Measurements from ENCODE around the gene FAM163B. TPM values are rescaled to one million over a fixed set of nuclear protein-coding genes. Genes with fewer than 3 reads are reported as not detected.
A peak's percentile ranks its signal among the peaks of the same experiment; 100 is the strongest.

The FAM163B gene
- total and polyA plus RNA-seq, 9 of the 15 experiments (the other 6 are each of a cell fraction or from before 2014, with no cell fraction given) = not detected

DNA sequence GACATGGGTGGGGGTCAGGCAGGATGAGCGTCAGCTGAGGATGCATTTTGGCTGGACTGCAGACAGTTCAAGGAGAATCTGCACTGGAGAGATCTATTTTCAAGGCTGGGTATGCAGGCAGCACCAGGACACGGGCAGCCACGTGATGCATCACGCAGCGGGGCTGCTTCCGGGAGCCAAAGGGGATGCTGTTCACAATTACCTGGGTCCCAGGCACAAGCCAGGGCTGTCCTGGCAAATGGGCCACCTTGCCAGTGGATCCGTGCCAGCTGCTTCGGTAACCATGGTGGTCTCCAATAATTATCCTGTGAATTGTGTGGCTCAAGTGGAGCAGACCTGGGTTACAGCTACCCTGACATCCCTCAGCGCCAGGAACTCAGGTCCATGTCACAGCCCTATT, 44.4 kb upstream of the FAM163B start:
- Histone ChIP-seq H3K27ac (ENCODE audit: extremely low read depth, low read depth, low read length) (no peak overlapping the region), H3K36me3 (ENCODE audit: control insufficient read depth, insufficient read depth, low read length) (no peaks in the 10 kb centered on the region), H2AFZ (ENCODE audit: low read depth, low read length) (no peak overlapping the region), H3K4me3 (no peak overlapping the region), H3K9me1 (ENCODE audit: control insufficient read depth, insufficient read depth, low read length) (no peaks in the 10 kb centered on the region), H3K27me3 (ENCODE audit: control insufficient read depth in 2 of 2, insufficient read depth in 2 of 2, low read length in 2 of 2) (peaks cover 21 to 81% of the 10 kb centered on the region in 2 experiments; a peak in 4 of 5 replicates), H4K20me1 (replicated peaks; ENCODE audit: control insufficient read depth, insufficient read depth, low read length) (peaks cover 16% of the 10 kb centered on the region), H3K9me3 (replicated peaks; ENCODE audit: control insufficient read depth, insufficient read depth, low read depth, low read length) (no peaks in the 10 kb centered on the region), H3K4me2 (ENCODE audit: insufficient read depth, low read length) (no peak overlapping the region), H3K4me1 (replicated peaks in 1 of 2; ENCODE audit: control insufficient read depth in 2 of 2, insufficient read depth in 2 of 2, low read length in 2 of 2) (peaks cover 0 to 9% of the 10 kb centered on the region in 2 experiments; a peak in 2 of 5 replicates), H3K79me2 (ENCODE audit: control insufficient read depth, insufficient read depth, low read length) (no peaks in the 10 kb centered on the region), H3K9ac (ENCODE audit: insufficient read depth in 1 of 2, low read depth in 2 of 2, low read length in 2 of 2) (no peak overlapping the region)
- TF ChIP-seq MCM2 (IDR thresholded peaks at IDR 0.05; ENCODE audit: low read depth) = no peak
- no peak for TF ChIP-seq MTA2 (IDR thresholded peaks at IDR 0.05; ENCODE audit: low read depth)
- TF ChIP-seq ZNF3 (CRISPR knock-in tag; IDR thresholded peaks at IDR 0.05) = no peak
- no peak for TF ChIP-seq HMG20A (CRISPR knock-in tag; conservative IDR thresholded peaks at IDR 0.05)
- TF ChIP-seq, protein P1, sequence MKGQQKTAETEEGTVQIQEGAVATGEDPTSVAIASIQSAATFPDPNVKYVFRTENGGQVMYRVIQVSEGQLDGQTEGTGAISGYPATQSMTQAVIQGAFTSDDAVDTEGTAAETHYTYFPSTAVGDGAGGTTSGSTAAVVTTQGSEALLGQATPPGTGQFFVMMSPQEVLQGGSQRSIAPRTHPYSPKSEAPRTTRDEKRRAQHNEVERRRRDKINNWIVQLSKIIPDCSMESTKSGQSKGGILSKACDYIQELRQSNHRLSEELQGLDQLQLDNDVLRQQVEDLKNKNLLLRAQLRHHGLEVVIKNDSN (CRISPR knock-in tag; IDR thresholded peaks at IDR 0.05) = peak; percentile 54
- TF ChIP-seq, protein P2, sequence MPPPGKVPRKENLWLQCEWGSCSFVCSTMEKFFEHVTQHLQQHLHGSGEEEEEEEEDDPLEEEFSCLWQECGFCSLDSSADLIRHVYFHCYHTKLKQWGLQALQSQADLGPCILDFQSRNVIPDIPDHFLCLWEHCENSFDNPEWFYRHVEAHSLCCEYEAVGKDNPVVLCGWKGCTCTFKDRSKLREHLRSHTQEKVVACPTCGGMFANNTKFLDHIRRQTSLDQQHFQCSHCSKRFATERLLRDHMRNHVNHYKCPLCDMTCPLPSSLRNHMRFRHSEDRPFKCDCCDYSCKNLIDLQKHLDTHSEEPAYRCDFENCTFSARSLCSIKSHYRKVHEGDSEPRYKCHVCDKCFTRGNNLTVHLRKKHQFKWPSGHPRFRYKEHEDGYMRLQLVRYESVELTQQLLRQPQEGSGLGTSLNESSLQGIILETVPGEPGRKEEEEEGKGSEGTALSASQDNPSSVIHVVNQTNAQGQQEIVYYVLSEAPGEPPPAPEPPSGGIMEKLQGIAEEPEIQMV (tag; conservative IDR thresholded peaks at IDR 0.05; ENCODE audit: low read depth) = no peak
- no peak for TF ChIP-seq SMAD2 (IDR thresholded peaks at IDR 0.05; ENCODE audit: low read depth, low read length)
- WGBS (ENCODE audit: insufficient coverage, low coverage, missing lambda C conversion rate) = 1% methylated on average over 9 of the region's 9 CpGs
- BruUV-seq (replicated peaks) = no TSS peak
- FAIRE-seq (no peak), ATAC-seq (no peak), DNase-seq (ENCODE audit: extremely low read depth in 1 of 4, low spot score in 3 of 4) (no peak)
- CTCF ChIA-PET (ENCODE audit: low intra/inter-chr PET ratio) = no interaction called here
- POLR2A ChIA-PET = interaction anchor here (0.5 to 0.6 kb wide), 2 partner anchors 8 to 14 kb away, joined by 3 read pairs; no protein-coding TSS in a partner anchor
- in situ Hi-C loops (cut with MboI) = no loop called here
- intact Hi-C loops (cut with micrococcal nuclease) = no loop called here

All from K562 (cell line).